Transverse colon (tissue), 4 donors: Measurements from ENCODE around the gene DHRS7.

Experiments
- EP300 ChIP-seq: sonication (generic); formaldehyde crosslinking; IDR thresholded peaks from one replicate; pipeline ENCODE4 v1.6.1; 2017; ENCODE audit warnings: antibody characterized with exemption, low read depth
- POLR2A ChIP-seq: fragments of 450-650 bp; IDR thresholded peaks from one replicate; pipeline ENCODE4 v1.6.1; 2016; ENCODE audit warnings: antibody characterized with exemption, mild to moderate bottlenecking, moderate library complexity
- POLR2AphosphoS5 ChIP-seq, 3 donors: sonication (generic); formaldehyde crosslinking; IDR thresholded peaks; one replicate each; pipeline ENCODE4 v1.6.1; 2016; ENCODE audit warnings: antibody characterized with exemption in 3 of 3
- TF ChIP-seq, protein P1 (sequence below), 5 experiments: fragments of 200-600 bp in 3 of 5; fragments of 450-650 bp in 2 of 5; sonication (generic) in 3 of 5; IDR thresholded peaks; 1 replicate in 2 of 5; 2 replicates in 3 of 5; pipeline ENCODE4 v1.5.1; 2016 to 2017; ENCODE audit warnings: antibody characterized with exemption in 5 of 5, inconsistent platforms in 3 of 5, mild to moderate bottlenecking in 2 of 5, moderate library complexity in 1 of 5

DNA sequence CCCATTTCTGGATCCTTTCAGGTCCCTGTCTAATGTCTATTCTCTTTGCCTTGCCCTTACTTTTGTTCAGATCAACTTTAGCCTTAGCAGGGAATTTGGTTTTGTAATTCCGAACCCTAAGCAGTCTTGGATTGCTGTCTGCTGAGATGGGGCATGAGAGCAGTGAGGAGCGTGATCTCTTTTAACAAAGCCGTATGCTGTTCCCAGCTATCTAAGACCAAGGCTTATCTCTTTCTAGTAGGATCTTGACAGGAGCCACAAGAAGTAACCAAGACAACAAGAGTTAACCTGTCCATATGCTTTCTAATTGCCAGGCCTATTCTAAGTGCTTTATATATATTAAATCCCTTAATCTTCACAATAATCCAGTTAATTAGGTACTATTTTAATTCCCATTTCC lies 4.5 kb upstream of the DHRS7 start:
- TF ChIP-seq, protein P1, sequence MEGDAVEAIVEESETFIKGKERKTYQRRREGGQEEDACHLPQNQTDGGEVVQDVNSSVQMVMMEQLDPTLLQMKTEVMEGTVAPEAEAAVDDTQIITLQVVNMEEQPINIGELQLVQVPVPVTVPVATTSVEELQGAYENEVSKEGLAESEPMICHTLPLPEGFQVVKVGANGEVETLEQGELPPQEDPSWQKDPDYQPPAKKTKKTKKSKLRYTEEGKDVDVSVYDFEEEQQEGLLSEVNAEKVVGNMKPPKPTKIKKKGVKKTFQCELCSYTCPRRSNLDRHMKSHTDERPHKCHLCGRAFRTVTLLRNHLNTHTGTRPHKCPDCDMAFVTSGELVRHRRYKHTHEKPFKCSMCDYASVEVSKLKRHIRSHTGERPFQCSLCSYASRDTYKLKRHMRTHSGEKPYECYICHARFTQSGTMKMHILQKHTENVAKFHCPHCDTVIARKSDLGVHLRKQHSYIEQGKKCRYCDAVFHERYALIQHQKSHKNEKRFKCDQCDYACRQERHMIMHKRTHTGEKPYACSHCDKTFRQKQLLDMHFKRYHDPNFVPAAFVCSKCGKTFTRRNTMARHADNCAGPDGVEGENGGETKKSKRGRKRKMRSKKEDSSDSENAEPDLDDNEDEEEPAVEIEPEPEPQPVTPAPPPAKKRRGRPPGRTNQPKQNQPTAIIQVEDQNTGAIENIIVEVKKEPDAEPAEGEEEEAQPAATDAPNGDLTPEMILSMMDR (IDR thresholded peaks at IDR 0.05): no peak
- no peak for TF ChIP-seq POLR2A
- no peak for TF ChIP-seq POLR2AphosphoS5 (IDR thresholded peaks at IDR 0.05)
- no peak for TF ChIP-seq EP300
